ENCODE results near the gene MEIS1.

The MEIS1 gene

GRCh38 chr2:66587216-66587615 lies 152.3 kb downstream of the MEIS1 start:
- no peak for FAIRE-seq
- TF ChIP-seq POLR2A (IDR thresholded peaks at IDR 0.05; ENCODE audit: low read depth, low read length) (no peak), POLR2AphosphoS5 (IDR thresholded peaks at IDR 0.05; ENCODE audit: low read depth, low read length) (no peak)
- no peak for DNase-seq (ENCODE audit: insufficient read length)

GRCh38 chr2:66594001-66594400 lies 159.1 kb downstream of the MEIS1 start:
- TF ChIP-seq TAF1 (IDR thresholded peaks at IDR 0.05; ENCODE audit: borderline replicate concordance, low read depth, low read length): no peak
- TF ChIP-seq POLR2AphosphoS5 (IDR thresholded peaks at IDR 0.05; ENCODE audit: low read depth, low read length): no peak
- TF ChIP-seq POLR2A (IDR thresholded peaks at IDR 0.05; ENCODE audit: low read depth, low read length): no peak
- no peak for FAIRE-seq

GRCh38 chr2:66595556-66595955 lies 160.6 kb downstream of the MEIS1 start:
- no peak for DNase-seq (ENCODE audit: insufficient read length)
- no peak for TF ChIP-seq POLR2A (IDR thresholded peaks at IDR 0.05; ENCODE audit: low read depth, low read length)
- no peak for TF ChIP-seq POLR2AphosphoS5 (IDR thresholded peaks at IDR 0.05; ENCODE audit: low read depth, low read length)
- TF ChIP-seq TAF1 (IDR thresholded peaks at IDR 0.05; ENCODE audit: borderline replicate concordance, low read depth, low read length): no peak
- FAIRE-seq: no peak

More at GRCh38 chr2:66594001-66594400, 159.1 kb downstream of the MEIS1 start:
- no peak for DNase-seq (ENCODE audit: insufficient read length)

- FAIRE-seq (no peak), DNase-seq (ENCODE audit: insufficient read length) (no peak)
- TF ChIP-seq TAF1 (IDR thresholded peaks at IDR 0.05; ENCODE audit: borderline replicate concordance, low read depth, low read length) (no peak), POLR2AphosphoS5 (IDR thresholded peaks at IDR 0.05; ENCODE audit: low read depth, low read length) (no peak)
Measured at GRCh38 chr2:66596256-66596655, 161.3 kb downstream of the MEIS1 start.

- TF ChIP-seq POLR2A (IDR thresholded peaks at IDR 0.05; ENCODE audit: low read depth, low read length) (no peak), POLR2AphosphoS5 (IDR thresholded peaks at IDR 0.05; ENCODE audit: low read depth, low read length) (no peak), TAF1 (IDR thresholded peaks at IDR 0.05; ENCODE audit: borderline replicate concordance, low read depth, low read length) (no peak)
- FAIRE-seq (no peak), DNase-seq (ENCODE audit: insufficient read length) (no peak)
Measured at GRCh38 chr2:66601624-66602023, 166.7 kb downstream of the MEIS1 start.

GRCh38 chr2:66602341-66602740 lies 167.4 kb downstream of the MEIS1 start:
- FAIRE-seq: no peak
- no peak for TF ChIP-seq POLR2AphosphoS5 (IDR thresholded peaks at IDR 0.05; ENCODE audit: low read depth, low read length)
- no peak for TF ChIP-seq POLR2A (IDR thresholded peaks at IDR 0.05; ENCODE audit: low read depth, low read length)
- no peak for TF ChIP-seq TAF1 (IDR thresholded peaks at IDR 0.05; ENCODE audit: borderline replicate concordance, low read depth, low read length)
- no peak for DNase-seq (ENCODE audit: insufficient read length)

GRCh38 chr2:66604326-66604725 lies 169.4 kb downstream of the MEIS1 start:
- TF ChIP-seq POLR2AphosphoS5 (IDR thresholded peaks at IDR 0.05; ENCODE audit: low read depth, low read length): no peak
- no peak for DNase-seq (ENCODE audit: insufficient read length)
- no peak for FAIRE-seq

GRCh38 chr2:66604976-66605375 lies 170.1 kb downstream of the MEIS1 start:
- FAIRE-seq (no peak), DNase-seq (ENCODE audit: insufficient read length) (no peak)
- TF ChIP-seq POLR2A (IDR thresholded peaks at IDR 0.05; ENCODE audit: low read depth, low read length): no peak
- TF ChIP-seq POLR2AphosphoS5 (IDR thresholded peaks at IDR 0.05; ENCODE audit: low read depth, low read length): no peak
- TF ChIP-seq TAF1 (IDR thresholded peaks at IDR 0.05; ENCODE audit: borderline replicate concordance, low read depth, low read length): no peak

GRCh38 chr2:66607152-66607551 lies 172.2 kb downstream of the MEIS1 start:
- no peak for FAIRE-seq

More at GRCh38 chr2:66607152-66607551, 172.2 kb downstream of the MEIS1 start:
- TF ChIP-seq POLR2AphosphoS5 (IDR thresholded peaks at IDR 0.05; ENCODE audit: low read depth, low read length) (no peak), POLR2A (IDR thresholded peaks at IDR 0.05; ENCODE audit: low read depth, low read length) (no peak), TAF1 (IDR thresholded peaks at IDR 0.05; ENCODE audit: borderline replicate concordance, low read depth, low read length) (no peak)
- no peak for DNase-seq (ENCODE audit: insufficient read length)

Measured in GM12892 (cell line).